Adipose tissue (tissue), 3 donors: Measurements from ENCODE around the gene ZNF609. TPM values are rescaled to one million over a fixed set of nuclear protein-coding genes. Genes with fewer than 3 reads are reported as not detected.
"Not testable (repeated sequence)": the region's sequence is repeated elsewhere in the genome, so short reads cannot be mapped to it uniquely, and the experiment has no call there.

ENCODE experiments used
- H3K27ac ChIP-seq: one replicate; pipeline ENCODE4 v1.5.1; 2013; ENCODE audit warnings: low read depth, low read length
- WGBS, 3 donors: extraction: QIAGEN DNeasy Blood & Tissue Kit; methylation state at CpG; one replicate each; pipeline ENCODE4 v1.1.7; 2013; 5-methylcytosine and 5-hydroxymethylcytosine counted together
- polyA plus RNA-seq, 3 donors: library from polyadenylated mRNA; stranded (reverse); fragments of 200-250 nt; gene quantifications; one replicate each; pipeline ENCODE4 v1.2.3, GENCODE V29; 2013
- donor health status: healthy with polysubstance abuse.
- donor health status: Bipolar disorder and iron deficiency.
- donor health status: healthy.

The ZNF609 gene
- polyA plus RNA-seq, 3 donors, result 3.5 to 9.8 (median 7.9) TPM

DNA sequence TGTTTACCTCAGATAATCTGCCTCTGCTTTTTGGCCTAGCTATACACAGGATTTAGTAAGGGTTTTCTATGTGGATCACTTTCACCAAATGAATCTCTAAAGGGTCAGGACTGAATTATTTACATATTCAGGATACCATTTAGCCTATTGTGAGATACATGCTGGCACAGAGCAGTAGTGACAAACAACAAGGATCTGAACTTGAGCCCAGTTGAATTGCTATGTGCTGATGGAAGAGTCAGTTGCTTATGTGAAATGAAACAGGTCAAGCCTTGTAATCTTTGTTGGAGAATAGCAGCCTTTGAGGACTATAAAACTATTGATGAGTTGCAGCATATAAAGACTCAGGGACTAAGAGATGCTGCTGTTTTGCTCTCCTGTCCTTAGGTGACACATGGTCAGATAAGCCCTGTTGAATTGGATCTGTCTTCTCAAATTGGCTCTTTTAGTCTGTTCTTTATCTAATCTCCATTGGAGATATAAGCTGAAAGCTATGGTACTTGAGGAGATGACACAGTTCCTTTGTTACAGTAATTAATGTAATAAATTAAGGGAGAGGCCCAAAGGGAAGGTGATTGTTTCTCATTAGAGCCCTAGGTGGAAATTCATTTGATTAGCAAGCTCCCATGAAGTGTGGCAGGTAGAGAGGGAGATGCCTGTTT is 30.4 kb downstream of the ZNF609 start:
- H3K27ac ChIP-seq, result no peak overlapping the region

DNA sequence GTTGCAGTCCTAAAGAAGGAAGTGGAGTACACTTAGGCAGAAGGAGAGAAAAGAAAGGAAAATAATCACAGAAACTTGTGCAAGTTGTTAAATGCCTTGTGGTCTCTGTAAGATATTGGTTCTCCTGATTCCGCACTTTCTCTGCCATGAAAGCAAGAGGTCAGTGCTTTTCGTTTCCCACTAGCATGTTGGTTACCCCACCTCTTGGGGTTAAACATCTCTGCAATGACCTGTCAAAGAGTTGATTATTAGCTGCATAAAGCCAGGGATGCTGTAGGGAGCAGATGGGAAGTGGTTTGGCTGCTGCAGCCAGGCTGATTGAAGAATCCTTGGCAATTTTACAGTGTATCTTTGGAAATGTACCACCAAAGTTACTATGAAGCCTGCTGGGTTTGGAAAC is 33.3 kb downstream of the ZNF609 start:
- WGBS, 3 donors, result 80 to 85% (median 81%) methylated on average over 2 of the region's 2 CpGs
- H3K27ac ChIP-seq, result no peak overlapping the region

DNA sequence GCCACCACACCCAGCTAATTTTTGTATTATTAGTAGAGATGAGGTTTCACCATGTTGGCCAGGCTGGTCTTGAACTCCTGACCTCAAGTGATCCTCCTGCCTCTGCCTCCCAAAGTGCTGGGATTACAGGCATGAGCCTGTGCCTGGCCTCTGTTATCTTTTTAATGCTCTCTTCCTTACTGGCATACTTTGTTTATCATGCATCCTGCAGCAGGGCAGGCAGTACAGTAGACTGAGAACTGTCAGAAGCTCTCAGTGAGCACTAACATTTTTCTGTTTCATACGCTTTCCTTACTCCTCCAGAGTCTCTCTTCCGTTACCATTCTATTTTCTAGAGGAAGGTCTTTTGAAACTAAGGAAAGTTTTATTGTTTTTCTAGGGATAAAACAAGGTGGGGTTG is 35.6 kb downstream of the ZNF609 start:
- WGBS, 3 donors, result 95 to 97% (median 96%) methylated on average over 2 of the region's 2 CpGs

DNA sequence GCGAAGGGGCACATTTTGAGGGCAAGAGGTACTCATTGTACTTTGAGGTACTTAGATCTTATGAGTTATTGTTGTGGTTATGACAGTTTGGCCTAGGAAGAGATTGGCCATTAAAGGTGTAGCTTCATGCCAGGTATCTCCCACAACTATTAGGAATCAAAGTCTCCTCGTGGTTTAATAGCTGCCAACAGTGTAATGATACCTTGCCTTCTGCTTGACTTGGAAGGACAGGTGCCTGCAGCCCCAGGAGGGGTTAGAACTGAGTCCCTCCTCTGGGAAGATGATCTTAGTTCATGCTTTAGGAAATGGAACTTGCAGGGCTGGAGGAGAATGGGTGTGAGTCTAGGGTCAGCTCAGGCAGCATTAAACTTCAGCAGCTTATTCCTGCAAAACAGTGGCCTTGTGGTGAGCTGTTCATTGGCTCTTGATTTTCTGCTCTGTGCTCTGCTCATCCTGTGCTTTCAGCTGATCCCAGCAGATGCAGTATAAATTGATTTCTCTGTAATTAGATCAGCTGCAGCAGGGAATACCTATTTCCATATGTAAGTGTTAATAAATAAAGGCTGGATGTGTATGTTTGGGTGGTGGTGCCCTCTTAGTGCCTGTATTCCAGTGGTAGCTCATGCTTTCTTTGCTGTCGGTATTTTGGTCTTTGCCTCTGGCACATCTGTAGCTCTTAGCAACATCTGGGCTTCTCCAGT is 40.5 kb downstream of the ZNF609 start:
- 49 to 71% (median 59%) methylated on average over 3 of the region's 3 CpGs for WGBS, 3 donors
- no peak overlapping the region for H3K27ac ChIP-seq

More for the DNA sequence above, 35.6 kb downstream of the ZNF609 start:
- not testable (repeated sequence) for H3K27ac ChIP-seq

DNA sequence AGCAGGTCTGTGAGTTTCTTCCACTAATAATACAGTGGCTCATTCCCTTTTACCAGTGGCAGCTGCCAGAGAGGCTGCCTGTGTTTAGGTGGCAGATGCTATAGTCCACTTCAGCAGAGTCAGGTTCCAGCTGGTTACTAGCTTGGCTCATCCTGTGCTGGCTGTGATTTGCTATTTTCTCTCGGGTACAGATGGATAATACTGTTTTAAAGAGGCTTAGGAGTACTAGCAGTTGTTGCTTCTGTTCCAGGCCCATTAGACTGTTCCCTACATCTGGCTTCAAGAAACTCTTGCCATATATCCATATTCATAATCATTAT is 41.0 kb downstream of the ZNF609 start:
- WGBS, 3 donors, result 75 to 89% (median 75%) methylated on average over 1 of the region's 1 CpG
- H3K27ac ChIP-seq, result no peak overlapping the region

DNA sequence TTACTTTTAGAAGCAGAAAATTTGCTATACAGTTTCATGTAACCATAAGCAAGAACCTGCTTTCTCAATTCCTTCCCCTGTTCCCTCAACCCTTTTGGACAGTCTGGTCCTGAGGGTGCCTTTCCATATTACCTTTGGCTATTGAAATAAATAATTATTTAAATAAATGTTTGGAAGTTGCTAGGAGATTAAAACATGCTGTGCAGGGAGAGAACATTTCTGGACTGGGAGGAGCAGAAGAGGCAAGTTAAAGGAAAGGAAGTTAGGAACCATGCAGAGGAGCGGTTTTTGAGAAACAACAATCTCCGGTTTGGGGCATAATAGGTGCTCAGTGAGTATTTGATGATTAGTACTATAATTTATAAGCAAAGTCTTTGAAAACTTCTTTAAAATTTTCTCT is 41.8 kb downstream of the ZNF609 start:
- 50 to 88% (median 51%) methylated on average over 2 of the region's 2 CpGs for WGBS, 3 donors
- H3K27ac ChIP-seq, result no peak overlapping the region

DNA sequence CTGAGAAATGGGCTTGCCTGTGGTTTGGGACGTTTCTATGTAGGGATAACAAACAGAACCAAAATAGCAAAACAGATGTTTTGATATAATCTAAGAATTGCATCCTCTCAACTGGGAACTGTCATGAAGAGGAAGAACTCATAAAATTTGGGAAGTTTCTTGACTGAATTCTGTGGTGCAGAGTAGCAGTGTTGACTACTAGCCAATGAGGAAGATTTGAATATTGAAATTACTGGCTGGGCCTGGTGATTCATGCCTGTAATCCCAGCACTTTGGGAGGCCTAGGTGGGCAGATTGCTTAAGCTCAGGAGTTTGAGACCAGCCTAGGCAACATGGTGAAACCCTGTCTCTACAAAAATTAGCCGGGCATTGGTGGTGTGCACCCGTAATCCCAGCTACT is 42.2 kb downstream of the ZNF609 start:
- WGBS, 3 donors, result 67 to 90% (median 71%) methylated on average over 3 of the region's 3 CpGs
- no peak overlapping the region for H3K27ac ChIP-seq

DNA sequence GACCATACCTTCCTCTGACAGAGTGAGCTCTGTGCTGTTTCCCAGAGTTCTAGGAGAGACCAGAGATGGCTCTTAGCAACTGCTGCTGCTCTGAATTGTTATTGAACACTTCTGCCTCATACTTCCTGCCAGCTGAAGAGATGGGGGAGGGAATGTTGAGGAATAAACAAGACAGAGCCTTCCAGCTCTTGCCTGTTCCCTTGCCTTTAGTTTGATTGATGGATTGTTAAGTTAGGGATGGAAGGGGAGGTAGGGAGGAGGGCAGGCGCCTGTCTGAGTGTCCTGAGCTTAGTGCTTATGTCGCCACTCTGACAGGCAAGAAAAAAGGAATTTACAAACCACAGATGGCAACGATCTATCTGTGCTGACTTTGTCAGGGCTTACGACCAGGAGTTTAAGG is 42.8 kb downstream of the ZNF609 start:
- H3K27ac ChIP-seq, result no peak overlapping the region
- 22 to 62% (median 52%) methylated on average over 4 of the region's 4 CpGs for WGBS, 3 donors

DNA sequence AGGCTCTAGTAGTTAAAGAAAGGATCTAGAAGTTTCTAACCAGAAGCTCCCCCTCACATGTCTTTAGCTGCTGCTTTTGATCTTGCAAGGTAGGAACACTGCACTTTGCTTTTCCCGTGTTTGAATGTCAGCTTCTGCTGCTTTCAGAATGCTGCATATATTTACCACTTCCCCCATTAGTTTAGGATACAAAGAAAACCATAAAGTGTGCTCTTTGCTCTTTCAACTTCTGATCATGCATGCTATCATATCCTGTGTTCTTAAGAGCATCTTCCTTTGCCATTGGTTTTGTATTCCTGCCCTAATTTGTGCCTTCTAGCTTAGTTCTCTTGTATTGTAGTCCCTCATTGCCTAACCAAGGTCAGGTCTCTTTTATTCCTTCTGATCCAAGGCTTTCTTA is 43.3 kb downstream of the ZNF609 start:
- H3K27ac ChIP-seq, result no peak overlapping the region
- 16 to 45% (median 27%) methylated on average over 1 of the region's 1 CpG for WGBS, 3 donors

DNA sequence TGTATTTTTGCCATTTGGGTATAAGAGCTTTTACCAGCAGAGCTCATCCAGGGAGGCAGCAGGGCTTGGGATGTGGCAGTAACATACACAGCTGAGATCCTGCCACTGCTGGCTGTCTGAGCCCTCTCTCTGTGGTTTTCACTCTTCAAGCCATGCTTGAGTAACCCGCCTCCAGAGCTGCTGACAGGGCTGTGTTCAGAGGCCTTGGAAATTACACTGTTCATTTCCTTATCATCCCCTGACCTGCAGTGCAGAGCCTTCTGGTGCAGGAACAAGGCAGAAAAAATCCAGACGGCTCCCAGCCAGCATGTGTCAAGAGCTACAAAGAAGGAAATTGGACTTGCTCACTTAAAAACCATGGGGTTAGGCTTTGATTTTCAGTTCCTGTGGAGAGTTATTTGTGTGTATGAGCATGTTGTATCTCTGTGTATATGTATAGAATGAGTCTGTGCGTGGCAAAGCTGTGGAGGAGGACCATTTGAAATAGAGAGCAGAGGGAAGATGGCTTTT is 47.0 kb downstream of the ZNF609 start:
- WGBS, 3 donors, result 14 to 22% (median 19%) methylated on average over 3 of the region's 3 CpGs
- H3K27ac ChIP-seq, result peak overlapping the region; percentile 17

DNA sequence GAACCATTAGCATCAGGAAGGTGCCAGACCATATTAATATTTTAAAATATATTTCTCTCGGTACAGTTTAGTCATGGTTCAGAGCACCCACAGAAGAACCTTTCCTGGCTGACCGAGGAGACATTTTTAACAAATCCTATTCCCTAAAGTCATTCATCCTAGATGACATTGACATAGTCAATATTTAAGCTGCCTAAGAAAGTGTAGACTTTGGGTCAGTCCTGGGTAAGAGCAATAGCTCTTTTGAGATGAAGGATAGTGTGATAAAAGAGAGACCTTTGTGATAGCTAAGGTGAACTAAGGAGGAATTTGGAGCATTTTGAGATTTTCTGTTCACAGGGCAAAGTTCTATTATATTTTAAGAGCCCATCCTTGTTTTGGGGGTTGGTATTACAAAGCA is 47.5 kb downstream of the ZNF609 start:
- H3K27ac ChIP-seq, result no peak overlapping the region
- 45 to 69% (median 58%) methylated on average over 2 of the region's 2 CpGs for WGBS, 3 donors

DNA sequence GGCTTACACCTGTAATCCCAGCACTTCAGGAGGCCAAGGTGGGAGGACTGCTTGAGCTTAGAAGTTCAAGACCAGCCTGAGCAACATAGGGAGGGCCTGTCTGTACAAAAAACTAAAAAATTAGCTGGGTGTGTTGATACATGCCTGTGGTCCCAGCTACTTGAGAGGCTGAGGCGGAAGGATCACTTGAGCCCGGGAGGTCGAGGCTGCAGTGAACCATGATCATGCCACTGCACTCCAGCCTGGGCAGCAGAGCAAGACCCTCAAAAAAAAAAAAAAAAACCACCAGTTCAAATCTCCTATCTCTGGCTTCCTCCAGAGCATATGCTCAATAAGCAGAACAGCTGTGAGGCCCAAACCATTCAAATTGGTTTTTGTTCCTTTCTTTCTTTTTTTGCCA is 53.4 kb downstream of the ZNF609 start:
- H3K27ac ChIP-seq, result no peak overlapping the region
- WGBS, 3 donors, result 96 to 99% (median 97%) methylated on average over 3 of the region's 3 CpGs

DNA sequence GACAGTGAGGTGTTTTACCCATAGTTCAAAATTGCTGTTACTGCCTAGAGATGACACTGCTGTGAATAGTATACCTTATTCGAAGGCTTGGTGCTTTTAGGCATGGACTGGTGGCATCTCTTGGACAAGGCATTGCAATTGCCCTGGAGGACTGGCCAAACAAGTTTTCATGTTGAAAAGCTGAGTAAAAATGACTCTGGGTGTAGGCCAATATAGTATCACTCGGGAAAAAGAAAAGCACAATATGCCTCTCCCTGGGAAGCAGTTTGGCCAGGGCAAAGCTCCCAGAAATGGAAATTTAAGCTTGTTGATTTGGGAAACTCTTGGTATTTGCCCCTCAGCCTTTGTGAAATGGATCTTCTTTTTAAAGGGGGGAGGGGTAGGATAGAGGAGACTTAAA is 54.8 kb downstream of the ZNF609 start:
- H3K27ac ChIP-seq, result no peak overlapping the region
- 40 to 79% (median 71%) methylated on average over 2 of the region's 2 CpGs for WGBS, 3 donors

DNA sequence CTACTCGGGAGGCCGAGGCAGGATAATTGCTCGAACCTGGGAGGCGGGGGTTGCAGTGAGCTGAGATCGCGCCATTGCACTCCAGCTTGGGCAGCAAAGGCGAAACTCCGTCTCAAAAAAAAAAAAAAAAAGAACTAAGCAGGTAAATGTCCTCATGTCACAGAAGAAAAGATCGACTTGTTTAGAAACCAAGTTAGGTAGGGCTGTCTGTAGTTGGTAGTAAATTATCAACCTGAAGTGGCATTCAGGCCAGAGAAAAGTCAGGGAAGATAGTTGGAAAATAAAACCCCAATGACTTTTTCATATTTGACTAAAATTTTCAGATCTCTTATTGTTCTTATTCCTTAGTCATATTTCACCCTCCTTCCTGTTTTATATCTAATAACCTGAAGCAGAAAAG is 55.4 kb downstream of the ZNF609 start:
- 71 to 97% (median 97%) methylated on average over 9 of the region's 9 CpGs for WGBS, 3 donors
- H3K27ac ChIP-seq, result no peak overlapping the region

DNA sequence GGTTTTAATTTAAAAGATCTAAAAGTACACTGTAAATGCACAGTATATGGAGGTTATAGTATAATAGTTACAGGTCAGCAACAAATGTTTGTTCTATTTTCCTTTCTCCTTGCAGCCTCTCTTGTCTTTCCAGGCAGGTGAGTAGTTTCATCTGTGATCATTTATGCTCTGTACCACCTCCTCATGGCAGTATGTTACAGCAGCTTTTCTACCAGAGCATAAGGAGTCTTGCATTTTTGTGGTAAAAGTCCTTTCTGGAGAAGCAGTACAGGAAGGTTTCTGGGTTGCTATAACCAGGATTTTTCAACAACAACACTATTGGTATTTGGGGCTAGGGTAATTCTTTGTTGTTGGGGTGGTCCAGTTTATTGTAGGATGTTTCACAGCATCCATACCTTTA is 59.5 kb downstream of the ZNF609 start:
- no peak overlapping the region for H3K27ac ChIP-seq

DNA sequence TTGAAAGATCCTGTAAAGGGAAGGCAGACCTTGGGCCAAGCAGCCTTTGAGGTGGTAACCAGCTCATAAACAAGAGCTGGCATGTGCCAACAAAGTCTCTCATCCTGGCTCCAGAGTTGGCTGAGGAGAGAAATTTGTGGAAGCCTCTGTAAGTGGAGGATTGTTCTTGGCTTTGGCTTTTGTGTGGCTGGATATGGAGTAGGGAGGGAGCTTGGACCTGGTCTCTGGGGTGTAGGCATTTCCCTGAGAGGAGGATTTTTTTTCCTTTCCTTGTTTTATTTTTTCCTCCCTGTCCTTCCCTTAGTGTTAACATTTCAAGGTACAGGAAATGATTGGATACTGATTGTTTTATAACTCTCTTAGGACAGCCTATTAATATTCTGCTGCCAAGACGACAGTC is 60.8 kb downstream of the ZNF609 start:
- no peak overlapping the region for H3K27ac ChIP-seq
- WGBS, 3 donors, result 8 to 34% (median 33%) methylated on average over 1 of the region's 1 CpG

DNA sequence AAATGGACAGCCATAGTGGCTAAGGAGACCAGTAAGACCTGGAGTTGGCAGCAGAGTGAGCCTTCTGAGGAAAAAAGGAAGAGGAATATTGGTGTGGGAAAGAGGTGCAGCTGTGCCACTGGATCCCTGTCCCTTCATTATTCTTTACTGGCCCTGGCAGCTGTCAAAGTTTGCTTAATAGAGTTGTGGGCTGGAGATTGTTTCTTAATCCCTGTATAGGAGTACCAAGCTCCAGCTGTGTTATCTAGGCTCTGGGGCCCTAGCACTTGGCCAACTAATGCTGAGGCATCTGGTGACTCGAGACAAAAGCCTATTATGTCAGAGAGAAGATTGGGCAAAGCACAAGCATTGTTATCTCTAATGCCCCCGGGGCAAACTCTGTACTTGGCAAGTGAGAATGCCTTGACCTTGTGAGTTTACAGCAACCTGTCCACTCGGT is 61.4 kb downstream of the ZNF609 start:
- WGBS, 3 donors, result 12 to 17% (median 16%) methylated on average over 3 of the region's 3 CpGs
- H3K27ac ChIP-seq, result no peak overlapping the region

DNA sequence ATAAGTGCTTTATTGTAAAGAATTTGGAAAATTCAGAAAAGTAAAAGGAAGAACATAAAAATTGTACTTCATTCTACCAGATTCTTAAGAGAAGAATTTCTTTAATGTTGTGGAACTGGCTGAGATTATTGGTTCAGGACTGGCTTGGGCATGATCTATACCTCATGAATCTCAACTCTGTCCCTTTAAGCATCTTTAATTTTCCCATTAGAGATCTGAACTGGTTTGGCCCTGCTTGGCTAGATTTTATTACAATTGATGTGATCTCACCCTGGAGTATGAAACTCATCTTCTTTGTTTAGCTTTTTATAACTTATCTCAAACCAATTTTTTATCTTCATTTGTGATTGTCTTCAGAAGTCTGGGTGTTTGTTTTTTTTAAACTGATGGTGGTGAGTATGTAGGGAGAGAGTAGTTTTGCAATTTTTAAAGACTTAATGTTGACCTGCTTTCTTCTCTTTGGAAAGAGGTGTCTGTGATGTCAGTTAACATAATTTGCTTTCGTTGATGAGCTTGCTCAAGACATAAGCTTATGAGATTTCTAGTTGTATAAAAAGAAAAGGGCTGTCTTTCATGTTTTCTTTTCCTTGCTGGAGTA is 61.9 kb downstream of the ZNF609 start:
- 27 to 57% (median 34%) methylated on average over 1 of the region's 1 CpG for WGBS, 3 donors
- H3K27ac ChIP-seq, result no peak overlapping the region

DNA sequence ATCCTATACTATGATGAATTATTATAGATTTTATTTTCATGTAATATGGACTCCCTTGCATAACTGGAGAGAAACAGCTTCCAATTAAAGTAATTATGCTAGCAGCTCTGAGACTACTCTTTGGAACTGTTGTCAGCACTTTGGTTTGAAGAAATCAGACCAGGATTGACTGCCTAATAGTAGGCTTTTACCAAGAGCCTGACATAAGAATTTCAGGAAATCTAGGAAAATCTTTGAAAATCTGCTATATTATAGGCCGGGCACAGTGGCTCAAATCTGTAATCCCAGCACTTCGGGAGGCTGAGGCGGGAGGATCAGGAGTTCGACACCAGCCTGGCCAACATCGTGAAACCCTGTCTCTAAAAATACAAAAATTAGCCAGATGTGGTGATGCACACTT is 62.9 kb downstream of the ZNF609 start:
- WGBS, 3 donors, result 95 to 98% (median 97%) methylated on average over 5 of the region's 5 CpGs
- H3K27ac ChIP-seq, result no peak overlapping the region

DNA sequence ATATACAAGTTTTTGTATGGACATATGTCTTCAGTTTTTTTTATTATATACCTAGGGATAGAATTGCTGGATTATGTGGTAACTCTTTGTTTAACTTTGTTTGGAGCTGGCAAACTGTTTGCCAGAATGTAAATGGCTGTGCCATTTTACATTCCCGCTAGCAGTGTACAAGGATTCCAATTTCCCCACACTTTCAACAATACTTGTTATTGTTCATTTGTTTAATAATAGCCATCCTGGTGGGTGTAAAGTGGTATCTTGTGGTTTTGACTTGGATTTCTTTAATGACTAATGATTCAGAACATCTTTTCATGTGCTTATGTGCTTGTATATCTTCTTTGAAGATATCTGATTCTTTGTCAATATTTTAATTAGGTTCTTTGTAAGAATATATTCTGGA is 64.4 kb downstream of the ZNF609 start:
- 96 to 97% (median 96%) methylated on average over 1 of the region's 1 CpG for WGBS, 3 donors
- H3K27ac ChIP-seq, result no peak overlapping the region
